ENCODE results near the gene MALT1. TPM values are rescaled to one million over a fixed set of nuclear protein-coding genes. Genes with fewer than 3 reads are reported as not detected.

MALT1 gene
- total RNA-seq, 1 donor from 2014 or later: 14.1 TPM

GRCh38 chr18:58661423-58661822, 9.8 kb upstream of the MALT1 start:
- Mint-ChIP-seq H3K4me3 (ENCODE audit: low read depth) (no peak overlapping the region), H3K27me3 (peaks cover 3% of the 10 kb centered on the region), H3K27ac (no peak overlapping the region), H3K36me3 (ENCODE audit: insufficient read depth) (no peaks in the 10 kb centered on the region), H3K4me1 (ENCODE audit: low read depth) (no peaks in the 10 kb centered on the region), H3K9me3 (ENCODE audit: low read depth) (no peaks in the 10 kb centered on the region)
- no peak for TF ChIP-seq CTCF (IDR thresholded peaks at IDR 0.05; ENCODE audit: unreplicated experiment)
- DNase-seq (ENCODE audit: low spot score, unreplicated experiment): no peak

- no peak for TF ChIP-seq CTCF (IDR thresholded peaks at IDR 0.05; ENCODE audit: unreplicated experiment)
- H3K9me3 Mint-ChIP-seq (ENCODE audit: low read depth): no peaks in the 10 kb centered on the region
- H3K36me3 Mint-ChIP-seq (ENCODE audit: insufficient read depth): no peaks in the 10 kb centered on the region
- H3K27ac Mint-ChIP-seq: no peak overlapping the region
- H3K27me3 Mint-ChIP-seq: peaks cover 4% of the 10 kb centered on the region
- no peak for DNase-seq (ENCODE audit: low spot score, unreplicated experiment)
- H3K4me1 Mint-ChIP-seq (ENCODE audit: low read depth): no peaks in the 10 kb centered on the region
- no peak overlapping the region for H3K4me3 Mint-ChIP-seq (ENCODE audit: low read depth)
These were observed 9.1 kb upstream of the MALT1 start for GRCh38 chr18:58662118-58662517.

- TF ChIP-seq CTCF (IDR thresholded peaks at IDR 0.05; ENCODE audit: unreplicated experiment): no peak
- DNase-seq (ENCODE audit: low spot score, unreplicated experiment): no peak
- Mint-ChIP-seq H3K27ac (no peak overlapping the region), H3K4me1 (ENCODE audit: low read depth) (peaks cover 2% of the 10 kb centered on the region), H3K36me3 (ENCODE audit: insufficient read depth) (no peaks in the 10 kb centered on the region), H3K9me3 (ENCODE audit: low read depth) (no peaks in the 10 kb centered on the region), H3K4me3 (ENCODE audit: low read depth) (no peak overlapping the region), H3K27me3 (peaks cover 31% of the 10 kb centered on the region)
These were observed 5.1 kb upstream of the MALT1 start for GRCh38 chr18:58666176-58666575.

GRCh38 chr18:58668211-58668610, 3.1 kb upstream of the MALT1 start:
- DNase-seq (ENCODE audit: low spot score, unreplicated experiment): no peak

GRCh38 chr18:58668897-58669296, 2.4 kb upstream of the MALT1 start:
- H3K4me1 Mint-ChIP-seq (ENCODE audit: low read depth): peaks cover 7% of the 10 kb centered on the region
- no peaks in the 10 kb centered on the region for H3K9me3 Mint-ChIP-seq (ENCODE audit: low read depth)
- H3K4me3 Mint-ChIP-seq (ENCODE audit: low read depth): no peak overlapping the region
- no peak overlapping the region for H3K27ac Mint-ChIP-seq
- no peak for TF ChIP-seq CTCF (IDR thresholded peaks at IDR 0.05; ENCODE audit: unreplicated experiment)
- no peak for DNase-seq (ENCODE audit: low spot score, unreplicated experiment)
- peaks cover 31% of the 10 kb centered on the region for H3K27me3 Mint-ChIP-seq
- no peaks in the 10 kb centered on the region for H3K36me3 Mint-ChIP-seq (ENCODE audit: insufficient read depth)

More at GRCh38 chr18:58668211-58668610, 3.1 kb upstream of the MALT1 start:
- H3K36me3 Mint-ChIP-seq (ENCODE audit: insufficient read depth): no peaks in the 10 kb centered on the region
- H3K9me3 Mint-ChIP-seq (ENCODE audit: low read depth): no peaks in the 10 kb centered on the region
- H3K27ac Mint-ChIP-seq: no peak overlapping the region
- H3K4me1 Mint-ChIP-seq (ENCODE audit: low read depth): peaks cover 7% of the 10 kb centered on the region
- no peak overlapping the region for H3K4me3 Mint-ChIP-seq (ENCODE audit: low read depth)
- no peak for TF ChIP-seq CTCF (IDR thresholded peaks at IDR 0.05; ENCODE audit: unreplicated experiment)
- peaks cover 31% of the 10 kb centered on the region for H3K27me3 Mint-ChIP-seq
